OCI-LY7 (cell line): ENCODE data around the gene PCNT.

Experiments
- CTCF ChIP-seq: fragments of 200-600 bp; sonication (generic); conservative IDR thresholded peaks from 2 replicates; pipeline ENCODE4 v1.5.1; 2014; ENCODE audit warnings: mild to moderate bottlenecking, antibody characterized with exemption, low read length, moderate library complexity, mixed read lengths
- EZH2phosphoT487 ChIP-seq: fragments of 200-600 bp; sonication (generic); IDR thresholded peaks from 2 replicates; pipeline ENCODE4 v1.6.1; 2018; ENCODE audit warnings: low read depth, borderline replicate concordance, mild to moderate bottlenecking, mixed run types, antibody characterized with exemption, low read length, moderate library complexity, mixed read lengths

- TF ChIP-seq CTCF (no peak), EZH2phosphoT487 (no peak)
Measured at GRCh38 chr21:46376231-46376628, 52.3 kb downstream of the PCNT start.
